GM12891 (cell line): ENCODE measurements around the gene C19orf44.

Experiments used
- POLR2A ChIP-seq: IDR thresholded peaks from 2 replicates; pipeline ENCODE4 v1.6.1; 2011; ENCODE audit warnings: low read depth, low read length, control low read depth
- POLR2AphosphoS5 ChIP-seq: IDR thresholded peaks from 2 replicates; pipeline ENCODE4 v1.6.1; 2011; ENCODE audit warnings: low read depth, low read length, control low read depth
- TAF1 ChIP-seq: IDR thresholded peaks from 2 replicates; pipeline ENCODE4 v1.6.1; 2011; ENCODE audit warnings: low read depth, low read length, control low read depth

DNA sequence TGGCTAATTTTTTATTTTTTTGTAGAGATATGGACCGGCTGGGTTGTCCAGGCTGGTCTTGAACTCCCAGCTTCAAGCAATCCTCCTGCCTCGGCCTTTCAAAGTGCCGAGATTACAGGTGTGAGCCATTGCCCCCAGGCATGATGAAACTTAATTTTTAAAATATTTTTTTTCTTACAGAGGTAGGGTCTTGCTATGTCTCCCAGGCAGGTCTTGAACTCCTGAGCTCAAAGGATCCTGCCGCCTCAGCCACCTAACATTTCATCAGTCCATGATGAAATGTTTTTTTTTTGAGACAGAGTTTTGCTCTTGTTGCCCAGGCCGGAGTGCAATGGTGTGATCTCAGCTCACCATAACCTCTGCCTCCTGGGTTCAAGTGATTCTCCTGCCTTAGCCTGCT, 12.4 kb downstream of the C19orf44 start:
- TF ChIP-seq POLR2AphosphoS5: no peak
- no peak for TF ChIP-seq TAF1
- TF ChIP-seq POLR2A: no peak
